ENCODE results near the gene CTSF. TPM values are rescaled to one million over a fixed set of nuclear protein-coding genes. Genes with fewer than 3 reads are reported as not detected.
A peak's percentile ranks its signal among the peaks of the same experiment; 100 is the strongest.

CTSF gene
- total RNA-seq, 1 experiment from 2014 or later, result 0.98 TPM

DNA sequence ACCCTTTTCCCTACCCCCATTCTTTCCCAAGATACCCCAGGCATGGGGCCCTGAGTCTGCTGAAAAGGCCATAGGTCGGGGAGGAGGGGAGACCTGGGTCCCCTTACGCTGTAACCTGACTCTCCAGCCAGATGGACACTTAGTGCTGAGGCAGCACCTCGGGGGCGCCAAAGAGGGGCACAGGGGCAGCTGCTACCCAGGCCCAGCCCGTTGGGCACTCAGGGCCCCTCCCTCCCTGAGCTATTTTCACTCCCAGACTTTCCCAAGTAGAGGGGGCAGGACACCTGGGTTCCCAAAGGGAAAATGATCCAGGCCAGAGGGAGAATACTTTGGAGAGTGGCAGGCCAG, 20.8 kb downstream of the CTSF start:
- peak overlapping the region in 1 of 3 experiments; percentile 40; a peak in 1 of 7 replicates for H3K27ac Mint-ChIP-seq
- TF ChIP-seq, protein P1, sequence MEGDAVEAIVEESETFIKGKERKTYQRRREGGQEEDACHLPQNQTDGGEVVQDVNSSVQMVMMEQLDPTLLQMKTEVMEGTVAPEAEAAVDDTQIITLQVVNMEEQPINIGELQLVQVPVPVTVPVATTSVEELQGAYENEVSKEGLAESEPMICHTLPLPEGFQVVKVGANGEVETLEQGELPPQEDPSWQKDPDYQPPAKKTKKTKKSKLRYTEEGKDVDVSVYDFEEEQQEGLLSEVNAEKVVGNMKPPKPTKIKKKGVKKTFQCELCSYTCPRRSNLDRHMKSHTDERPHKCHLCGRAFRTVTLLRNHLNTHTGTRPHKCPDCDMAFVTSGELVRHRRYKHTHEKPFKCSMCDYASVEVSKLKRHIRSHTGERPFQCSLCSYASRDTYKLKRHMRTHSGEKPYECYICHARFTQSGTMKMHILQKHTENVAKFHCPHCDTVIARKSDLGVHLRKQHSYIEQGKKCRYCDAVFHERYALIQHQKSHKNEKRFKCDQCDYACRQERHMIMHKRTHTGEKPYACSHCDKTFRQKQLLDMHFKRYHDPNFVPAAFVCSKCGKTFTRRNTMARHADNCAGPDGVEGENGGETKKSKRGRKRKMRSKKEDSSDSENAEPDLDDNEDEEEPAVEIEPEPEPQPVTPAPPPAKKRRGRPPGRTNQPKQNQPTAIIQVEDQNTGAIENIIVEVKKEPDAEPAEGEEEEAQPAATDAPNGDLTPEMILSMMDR (conservative IDR thresholded peaks at IDR 0.05), result no peak
- H2BK12ac ChIP-seq (ENCODE audit: insufficient read length, low read depth, low read length), result no peak overlapping the region
- no peaks in the 10 kb centered on the region; the same call in 1 of the 2 replicates for H3K27me3 Mint-ChIP-seq (ENCODE audit: low read depth)
- WGBS (ENCODE audit: extremely low coverage, insufficient read length, low lambda C conversion rate), result no CpG with 5 or more reads among the region's 5 CpGs
- H4K91ac ChIP-seq (ENCODE audit: insufficient read length, low read depth, low read length), result no peak overlapping the region
- peak; percentile 63 for DNase-seq
- H3K23me2 ChIP-seq (ENCODE audit: insufficient read length, low read depth, low read length, poor library complexity, severe bottlenecking), result no peaks in the 10 kb centered on the region
- no peak overlapping the region for H4K5ac ChIP-seq (ENCODE audit: insufficient read length, low read depth, low read length)
- no peaks in the 10 kb centered on the region for H3K27me3 ChIP-seq (ENCODE audit: insufficient read depth, low read length)
- no peaks in the 10 kb centered on the region for H4K20me1 ChIP-seq (ENCODE audit: control insufficient read depth, insufficient read depth, insufficient read length)
- H3K56ac ChIP-seq (ENCODE audit: insufficient read length, low read depth, low read length), result no peak overlapping the region
- no peak overlapping the region for H3K23ac ChIP-seq (ENCODE audit: insufficient read length, low read depth, low read length)
- H3K4me1 Mint-ChIP-seq, result peaks cover 37 to 38% of the 10 kb centered on the region in 2 experiments
- no peaks in the 10 kb centered on the region for H3K9me3 ChIP-seq (ENCODE audit: control insufficient read depth, low read depth, low read length)
- no peak overlapping the region for H2BK5ac ChIP-seq (ENCODE audit: insufficient read length, low read length)
- no peak overlapping the region for H3K9ac ChIP-seq (ENCODE audit: extremely low read depth, insufficient read length, low read length)
- no peaks in the 10 kb centered on the region; a peak in 1 of 5 replicates for H3K9me3 Mint-ChIP-seq
- H3K18ac ChIP-seq (ENCODE audit: insufficient read length, low read depth, low read length), result no peak overlapping the region
- H3T11ph ChIP-seq (ENCODE audit: low read length), result no peak overlapping the region
- H4K8ac ChIP-seq (replicated peaks; ENCODE audit: insufficient read length, low read depth, low read length), result no peak overlapping the region
- H3K14ac ChIP-seq (ENCODE audit: insufficient read depth, low read length), result no peak overlapping the region
- H2AFZ ChIP-seq (ENCODE audit: low read length), result no peak overlapping the region
- peak overlapping the region; percentile 57 for H3K4me2 ChIP-seq (ENCODE audit: insufficient read depth, insufficient read length, low read length)
- H3K4me1 ChIP-seq (ENCODE audit: insufficient read depth, low read length), result no peaks in the 10 kb centered on the region
- H2BK20ac ChIP-seq (ENCODE audit: low read depth, low read length, poor library complexity, severe bottlenecking), result no peak overlapping the region
- no peaks in the 10 kb centered on the region for H3K79me1 ChIP-seq (ENCODE audit: insufficient read depth, low read depth, low read length, poor library complexity, severe bottlenecking)
- peaks cover 0 to 28% (median 20%) of the 10 kb centered on the region in 3 experiments; a peak in 5 of 7 replicates for H3K36me3 Mint-ChIP-seq (ENCODE audit: insufficient read depth in 1 of 3, low read depth in 3 of 3)
- H2BK15ac ChIP-seq (ENCODE audit: low read depth, low read length), result no peak overlapping the region
- H3K79me2 ChIP-seq (ENCODE audit: insufficient read depth, low read length), result no peaks in the 10 kb centered on the region
- no peak overlapping the region for H2BK120ac ChIP-seq (ENCODE audit: low read depth, low read length, poor library complexity, severe bottlenecking)
- H3K4me3 Mint-ChIP-seq, result peak overlapping the region; percentile 82 to 85
- no peak overlapping the region for H3K27ac ChIP-seq (ENCODE audit: insufficient read length, low read depth, low read length)
- no peak overlapping the region for H2AK5ac ChIP-seq (ENCODE audit: insufficient read length, low read length)
- H3K4ac ChIP-seq (ENCODE audit: low read depth, low read length), result no peak overlapping the region
